ENCODE data around the gene CFAP20DC. TPM values are rescaled to one million over a fixed set of nuclear protein-coding genes. Genes with fewer than 3 reads are reported as not detected.

The CFAP20DC gene
- total RNA-seq, 4 donors from 2014 or later = not detected

GRCh38 chr3:58866079-58866478, 183.7 kb downstream of the CFAP20DC start:
- in situ Hi-C loops (cut with MboI; ENCODE audit: low sequenced_read_pairs in 4 of 4) (no loop called here), intact Hi-C loops (cut with DNase I; ENCODE audit: low total_unique reads) (no loop called here)
- Histone ChIP-seq H3K27ac (no peak overlapping the region), H3K9me3 (no peaks in the 10 kb centered on the region), H3K36me3 (no peaks in the 10 kb centered on the region), H3K27me3 (no peaks in the 10 kb centered on the region), H3K4me1 (no peaks in the 10 kb centered on the region), H3K4me3 (no peak overlapping the region)
- DNase-seq = no peak
- no peak for ATAC-seq
- TF ChIP-seq POLR2A (IDR thresholded peaks at IDR 0.05) = no peak
- TF ChIP-seq, protein P1, sequence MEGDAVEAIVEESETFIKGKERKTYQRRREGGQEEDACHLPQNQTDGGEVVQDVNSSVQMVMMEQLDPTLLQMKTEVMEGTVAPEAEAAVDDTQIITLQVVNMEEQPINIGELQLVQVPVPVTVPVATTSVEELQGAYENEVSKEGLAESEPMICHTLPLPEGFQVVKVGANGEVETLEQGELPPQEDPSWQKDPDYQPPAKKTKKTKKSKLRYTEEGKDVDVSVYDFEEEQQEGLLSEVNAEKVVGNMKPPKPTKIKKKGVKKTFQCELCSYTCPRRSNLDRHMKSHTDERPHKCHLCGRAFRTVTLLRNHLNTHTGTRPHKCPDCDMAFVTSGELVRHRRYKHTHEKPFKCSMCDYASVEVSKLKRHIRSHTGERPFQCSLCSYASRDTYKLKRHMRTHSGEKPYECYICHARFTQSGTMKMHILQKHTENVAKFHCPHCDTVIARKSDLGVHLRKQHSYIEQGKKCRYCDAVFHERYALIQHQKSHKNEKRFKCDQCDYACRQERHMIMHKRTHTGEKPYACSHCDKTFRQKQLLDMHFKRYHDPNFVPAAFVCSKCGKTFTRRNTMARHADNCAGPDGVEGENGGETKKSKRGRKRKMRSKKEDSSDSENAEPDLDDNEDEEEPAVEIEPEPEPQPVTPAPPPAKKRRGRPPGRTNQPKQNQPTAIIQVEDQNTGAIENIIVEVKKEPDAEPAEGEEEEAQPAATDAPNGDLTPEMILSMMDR (IDR thresholded peaks at IDR 0.05 in 4 of 5, conservative IDR thresholded peaks at IDR 0.05 in 1 of 5) = no peak

DNA sequence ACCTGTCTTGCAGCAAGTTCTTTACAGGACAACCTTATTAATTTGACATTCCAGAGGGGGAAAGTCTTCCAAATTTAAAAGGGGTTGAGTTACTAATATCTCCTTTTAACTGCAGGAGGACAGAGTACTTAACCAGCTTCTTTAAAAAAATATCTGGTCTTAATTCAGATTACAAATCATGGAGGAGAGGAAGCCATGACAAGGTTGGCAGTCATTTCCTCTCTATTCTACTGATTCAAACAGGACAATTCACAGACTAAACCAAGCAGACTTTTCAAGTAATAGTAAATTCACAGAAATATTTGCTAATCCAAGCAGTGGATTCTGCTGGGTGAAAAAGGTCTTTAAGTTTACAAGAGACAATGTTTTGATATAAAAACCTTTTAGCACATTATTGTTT, 185.3 kb downstream of the CFAP20DC start:
- TF ChIP-seq POLR2A (IDR thresholded peaks at IDR 0.05) = no peak
- TF ChIP-seq, protein P1 (IDR thresholded peaks at IDR 0.05 in 4 of 5, conservative IDR thresholded peaks at IDR 0.05 in 1 of 5) = no peak
- ATAC-seq (no peak), DNase-seq (no peak)
- no peaks in the 10 kb centered on the region for H3K27me3 ChIP-seq
- in situ Hi-C loops (cut with MboI; ENCODE audit: low sequenced_read_pairs in 4 of 4) (no loop called here), intact Hi-C loops (cut with DNase I; ENCODE audit: low total_unique reads) (no loop called here)
- no peak overlapping the region for H3K27ac ChIP-seq
- H3K4me3 ChIP-seq = no peak overlapping the region
- no peaks in the 10 kb centered on the region for H3K9me3 ChIP-seq
- no peaks in the 10 kb centered on the region for H3K36me3 ChIP-seq
- no peaks in the 10 kb centered on the region for H3K4me1 ChIP-seq

- intact Hi-C loops (cut with DNase I; ENCODE audit: low total_unique reads) (no loop called here), in situ Hi-C loops (cut with MboI; ENCODE audit: low sequenced_read_pairs in 4 of 4) (no loop called here)
- Histone ChIP-seq H3K27ac (no peak overlapping the region), H3K4me3 (no peak overlapping the region), H3K36me3 (no peaks in the 10 kb centered on the region), H3K9me3 (no peaks in the 10 kb centered on the region), H3K27me3 (no peaks in the 10 kb centered on the region), H3K4me1 (no peaks in the 10 kb centered on the region)
- no peak for DNase-seq
- TF ChIP-seq POLR2A (IDR thresholded peaks at IDR 0.05) = no peak
- TF ChIP-seq, protein P1 (IDR thresholded peaks at IDR 0.05 in 4 of 5, conservative IDR thresholded peaks at IDR 0.05 in 1 of 5) = no peak
- ATAC-seq = no peak
Measured at GRCh38 chr3:58863206-58863605, 186.6 kb downstream of the CFAP20DC start.

DNA sequence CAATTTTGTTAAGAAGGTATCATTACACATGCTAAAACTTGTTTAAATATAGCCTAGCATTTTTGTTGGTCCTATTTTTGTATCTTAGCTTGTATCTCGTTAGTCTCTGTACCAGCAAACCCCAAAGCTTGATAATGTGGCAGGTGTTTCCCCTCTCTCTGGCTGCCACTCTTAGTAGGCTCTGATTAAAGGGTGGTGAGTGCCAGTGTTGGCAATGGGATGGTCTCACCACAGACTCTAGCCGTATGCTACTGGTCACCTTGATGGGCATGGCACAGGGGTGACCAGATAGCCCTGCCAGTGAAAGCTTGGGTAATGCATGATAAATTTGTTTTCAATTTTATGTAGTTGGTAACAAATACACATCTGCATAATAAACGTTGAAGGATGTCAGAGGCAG, 188.3 kb downstream of the CFAP20DC start:
- no peak overlapping the region for H3K4me3 ChIP-seq
- intact Hi-C loops (cut with DNase I; ENCODE audit: low total_unique reads) = no loop called here
- DNase-seq = no peak
- no peak for ATAC-seq
- no peak overlapping the region for H3K27ac ChIP-seq
- TF ChIP-seq, protein P1 (IDR thresholded peaks at IDR 0.05 in 4 of 5, conservative IDR thresholded peaks at IDR 0.05 in 1 of 5) = no peak
- TF ChIP-seq POLR2A (IDR thresholded peaks at IDR 0.05) = no peak
- in situ Hi-C loops (cut with MboI; ENCODE audit: low sequenced_read_pairs in 4 of 4) = no loop called here
- no peaks in the 10 kb centered on the region for H3K36me3 ChIP-seq
- no peaks in the 10 kb centered on the region for H3K4me1 ChIP-seq
- H3K27me3 ChIP-seq = no peaks in the 10 kb centered on the region
- H3K9me3 ChIP-seq = no peaks in the 10 kb centered on the region

- Histone ChIP-seq H3K36me3 (no peaks in the 10 kb centered on the region), H3K4me3 (no peak overlapping the region), H3K4me1 (no peaks in the 10 kb centered on the region), H3K9me3 (no peaks in the 10 kb centered on the region), H3K27me3 (no peaks in the 10 kb centered on the region), H3K27ac (no peak overlapping the region)
- intact Hi-C loops (cut with DNase I; ENCODE audit: low total_unique reads) (no loop called here), in situ Hi-C loops (cut with MboI; ENCODE audit: low sequenced_read_pairs in 4 of 4) (no loop called here)
- DNase-seq (no peak), ATAC-seq (no peak)
- no peak for TF ChIP-seq POLR2A (IDR thresholded peaks at IDR 0.05)
- TF ChIP-seq, protein P1 (IDR thresholded peaks at IDR 0.05 in 4 of 5, conservative IDR thresholded peaks at IDR 0.05 in 1 of 5) = no peak
Measured at GRCh38 chr3:58858126-58858525, 191.7 kb downstream of the CFAP20DC start.

Measured in gastrocnemius medialis (tissue), 4 donors.